HG03135 (cell line): ENCODE data around the gene CEACAM1.
"Not testable (repeated sequence)": the region's sequence is repeated elsewhere in the genome, so short reads cannot be mapped to it uniquely, and the experiment has no call there.

Experiments
- ATAC-seq: cut with Tn5 transposase; IDR thresholded peaks from one replicate; pipeline ENCODE4 v1.9.1; 2021; ENCODE audit warnings: mild to moderate bottlenecking, moderate library complexity; ENCODE audit not compliant: unreplicated experiment

CEACAM1 gene

DNA sequence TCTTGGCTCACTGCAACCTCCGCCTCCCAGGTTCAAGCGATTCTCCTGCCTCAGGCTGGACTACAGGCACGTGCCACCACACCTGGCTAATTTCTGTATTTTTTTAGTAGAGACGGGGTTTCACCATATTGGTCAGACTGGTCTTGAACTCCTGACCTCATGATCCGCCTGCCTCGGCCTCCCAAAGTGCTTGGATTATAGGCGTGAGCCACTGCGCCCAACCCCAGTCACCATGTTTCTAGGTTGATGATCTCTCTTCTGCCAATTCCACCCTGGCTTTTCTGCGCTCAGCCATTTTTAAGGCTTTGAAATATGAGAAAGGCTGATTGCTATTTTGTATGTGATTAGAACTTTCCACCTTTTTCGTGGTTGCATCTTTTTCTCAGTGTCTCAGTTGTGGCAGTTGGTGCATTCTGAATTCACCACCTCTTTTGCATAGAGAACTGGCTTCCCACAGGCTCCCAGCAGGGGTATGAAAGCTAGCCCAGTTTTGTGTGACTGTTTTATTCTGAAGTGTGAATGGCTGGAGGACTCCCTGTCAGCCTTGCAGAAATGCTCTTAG lies 15.5 kb downstream of the CEACAM1 start:
- ATAC-seq = peak; percentile 56

DNA sequence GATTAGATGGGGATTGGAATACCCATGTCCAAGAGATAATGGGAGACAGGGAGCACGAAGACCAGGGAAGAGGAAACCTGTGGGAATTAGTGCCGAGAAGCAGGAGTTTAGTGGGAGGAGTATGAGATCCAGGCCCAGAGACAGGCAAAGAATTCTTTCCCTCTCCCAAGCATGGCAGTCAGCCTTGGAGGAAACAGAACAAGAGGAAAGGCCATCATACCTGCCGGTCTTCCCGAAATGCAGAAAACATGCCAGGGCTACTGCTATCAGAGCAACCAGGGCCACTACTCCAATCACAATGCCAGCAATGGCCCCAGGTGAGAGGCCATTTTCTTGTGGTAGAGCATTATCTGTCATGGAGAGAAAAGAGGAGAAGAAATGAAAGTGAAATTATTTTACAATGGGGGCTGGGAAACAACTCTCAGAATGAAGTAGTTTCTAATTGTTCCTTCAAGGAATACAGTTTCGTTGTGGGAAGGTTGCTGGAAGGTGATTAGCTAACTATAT lies 16.1 kb downstream of the CEACAM1 start:
- no peak for ATAC-seq

DNA sequence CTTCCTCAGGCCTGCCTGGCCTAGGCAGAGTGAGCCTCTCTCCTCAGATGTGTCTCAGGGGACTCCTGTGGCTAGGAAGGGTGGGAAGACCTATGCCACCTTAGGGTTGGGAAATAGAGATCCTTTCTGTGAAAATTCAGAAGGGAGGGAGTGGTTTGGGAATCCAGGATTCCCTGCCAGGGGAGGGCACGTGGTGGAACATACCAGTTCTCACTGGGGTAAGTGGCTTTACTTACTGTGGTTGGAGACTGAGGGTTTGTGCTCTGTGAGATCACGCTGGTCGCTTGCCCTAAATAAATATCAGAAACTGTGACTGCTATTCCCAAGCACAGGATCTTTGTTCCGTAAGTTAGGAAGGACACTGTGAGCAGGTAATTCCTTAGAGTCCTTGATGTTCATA lies 16.9 kb downstream of the CEACAM1 start:
- no peak for ATAC-seq

DNA sequence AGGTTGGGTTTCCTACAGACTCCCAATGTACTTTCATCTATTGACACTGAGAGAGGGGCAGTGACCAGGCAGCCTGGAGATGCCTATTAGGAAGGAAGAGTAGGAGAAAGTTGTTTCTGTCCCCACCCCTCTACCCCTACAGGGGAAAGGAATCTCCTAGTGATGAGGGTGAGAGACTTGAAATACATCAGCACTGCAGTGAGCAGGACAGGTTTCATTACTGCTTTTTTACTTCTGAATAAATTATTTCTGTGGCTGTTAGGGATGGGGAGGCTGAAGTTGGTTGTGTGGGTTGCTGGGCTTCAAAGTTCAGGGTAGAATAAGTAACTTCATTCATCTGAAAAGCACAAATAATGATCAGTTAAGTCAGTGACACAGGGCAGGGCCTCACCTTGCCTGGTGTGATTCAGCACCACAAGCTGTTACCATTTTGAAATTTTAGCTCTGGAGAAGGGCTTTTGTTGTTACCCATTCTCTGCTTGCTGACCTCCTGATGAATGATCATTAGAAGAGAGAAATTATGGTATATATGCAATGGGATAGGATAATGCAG lies 19.3 kb downstream of the CEACAM1 start:
- ATAC-seq = no peak

DNA sequence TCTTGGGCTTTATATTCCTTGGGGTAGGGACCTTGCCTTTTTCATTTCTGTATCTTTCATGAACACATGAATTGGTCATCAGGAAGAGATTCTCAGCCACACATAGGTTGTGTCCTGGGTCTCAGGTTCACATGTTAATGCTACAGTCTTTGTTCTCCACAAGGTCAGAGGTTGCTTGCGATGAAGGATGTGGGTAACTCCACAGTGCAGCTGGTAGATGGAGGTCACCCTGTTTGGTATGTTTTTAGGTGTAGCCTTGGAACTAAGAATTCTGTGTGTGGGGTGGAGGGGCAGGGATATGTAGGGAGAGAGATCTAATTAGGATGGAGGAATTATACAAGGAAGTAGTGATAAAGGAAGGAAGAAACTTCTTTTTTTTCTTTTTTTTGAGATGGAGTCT lies 23.2 kb downstream of the CEACAM1 start:
- ATAC-seq = no peak

DNA sequence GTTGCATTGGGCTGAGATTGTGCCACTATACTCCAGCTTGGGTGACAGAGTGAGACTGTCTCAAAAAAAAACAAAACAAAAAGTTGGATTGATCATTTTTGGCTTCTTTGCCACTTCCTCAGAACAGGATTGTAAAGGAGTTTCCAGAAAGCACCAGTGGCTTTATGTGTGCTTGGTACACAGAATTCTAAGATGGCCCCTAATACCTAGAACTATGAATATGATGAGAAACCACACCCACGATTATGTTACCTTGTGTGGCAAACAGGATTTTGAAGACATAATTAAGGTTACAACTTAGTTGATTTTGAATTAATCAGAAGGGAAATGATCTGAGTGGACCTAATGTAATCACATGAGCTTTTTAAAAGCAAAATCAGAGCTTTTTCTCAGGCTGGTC lies 26.5 kb downstream of the CEACAM1 start:
- ATAC-seq = no peak

DNA sequence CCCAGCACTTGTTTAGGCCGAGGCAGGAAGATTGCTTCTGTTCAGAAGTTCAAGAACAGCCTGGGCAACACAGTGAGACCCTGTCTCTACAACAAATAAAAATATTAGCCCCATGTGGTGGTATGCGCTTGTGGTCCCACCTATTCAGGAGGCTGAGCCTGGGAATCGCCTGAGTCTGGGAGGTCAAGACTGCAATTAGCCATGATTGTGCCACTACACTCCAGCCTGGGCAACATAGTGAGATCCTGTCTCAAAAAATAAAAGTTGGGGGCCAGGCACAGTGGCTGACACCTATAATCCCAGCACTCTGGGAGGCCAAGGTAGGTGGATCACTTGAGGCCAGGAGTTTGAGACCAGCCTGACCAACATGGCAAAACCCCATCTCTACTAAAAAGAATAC lies 27.0 kb downstream of the CEACAM1 start:
- not testable (repeated sequence) for ATAC-seq

DNA sequence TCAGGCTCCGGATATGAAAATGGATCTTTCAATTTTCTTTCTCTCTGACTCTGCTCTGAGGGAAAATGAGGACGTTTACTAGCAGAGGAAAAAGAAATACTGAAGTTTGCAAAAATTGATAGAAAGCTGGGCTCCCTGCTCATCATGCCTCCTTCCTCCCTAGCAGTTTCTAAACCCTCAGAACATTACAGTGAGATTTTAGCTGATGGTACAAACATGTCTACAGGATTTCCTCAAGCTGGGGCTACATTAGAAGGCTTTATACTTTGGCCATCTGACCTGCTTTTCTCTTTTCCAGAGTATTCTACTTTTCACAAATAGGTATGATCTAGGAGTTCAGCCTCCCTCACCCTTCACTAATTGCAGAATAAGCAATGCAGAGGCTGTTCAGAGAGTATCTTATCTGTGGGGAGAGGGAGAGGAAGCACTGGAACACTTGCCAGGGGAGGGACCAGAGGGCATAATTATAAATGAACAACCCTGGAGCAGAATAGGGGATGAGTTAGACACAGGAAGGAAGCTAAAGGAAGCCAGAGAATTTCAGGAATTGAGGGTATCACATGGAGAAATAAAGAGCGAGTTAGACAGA lies 30.0 kb downstream of the CEACAM1 start:
- no peak for ATAC-seq

DNA sequence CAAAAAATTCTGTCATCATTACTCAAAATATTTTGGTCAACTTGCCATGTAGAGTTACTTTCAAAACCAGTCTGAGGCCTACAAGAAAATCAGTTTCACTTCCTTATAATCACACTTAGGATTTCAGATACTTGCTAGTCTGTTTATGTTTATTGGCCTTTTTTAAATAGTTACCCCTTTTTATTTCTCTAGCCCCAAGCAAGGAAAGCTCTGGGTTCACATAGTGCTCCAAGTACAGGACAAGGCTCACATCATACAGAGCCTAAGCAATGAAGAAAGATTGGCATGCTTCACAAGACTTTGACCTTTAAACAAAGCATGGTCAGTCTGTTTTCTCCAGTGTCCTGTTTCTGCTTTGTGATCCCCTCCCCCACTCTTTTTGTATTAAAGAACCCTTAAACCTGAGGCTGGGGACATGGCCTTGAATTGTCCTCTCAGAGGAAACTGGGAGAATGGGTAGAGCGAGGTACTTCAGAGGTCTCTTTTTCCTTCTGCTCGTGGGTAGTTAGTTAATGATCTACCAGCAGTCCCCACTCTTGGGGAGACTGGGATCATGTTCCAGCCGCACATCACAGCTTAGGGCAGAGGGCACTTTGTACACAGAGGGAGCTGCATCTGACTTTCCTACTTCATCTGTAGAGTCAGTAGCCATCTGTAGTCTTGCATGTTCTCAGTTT lies 30.7 kb downstream of the CEACAM1 start:
- ATAC-seq = peak; percentile 78

DNA sequence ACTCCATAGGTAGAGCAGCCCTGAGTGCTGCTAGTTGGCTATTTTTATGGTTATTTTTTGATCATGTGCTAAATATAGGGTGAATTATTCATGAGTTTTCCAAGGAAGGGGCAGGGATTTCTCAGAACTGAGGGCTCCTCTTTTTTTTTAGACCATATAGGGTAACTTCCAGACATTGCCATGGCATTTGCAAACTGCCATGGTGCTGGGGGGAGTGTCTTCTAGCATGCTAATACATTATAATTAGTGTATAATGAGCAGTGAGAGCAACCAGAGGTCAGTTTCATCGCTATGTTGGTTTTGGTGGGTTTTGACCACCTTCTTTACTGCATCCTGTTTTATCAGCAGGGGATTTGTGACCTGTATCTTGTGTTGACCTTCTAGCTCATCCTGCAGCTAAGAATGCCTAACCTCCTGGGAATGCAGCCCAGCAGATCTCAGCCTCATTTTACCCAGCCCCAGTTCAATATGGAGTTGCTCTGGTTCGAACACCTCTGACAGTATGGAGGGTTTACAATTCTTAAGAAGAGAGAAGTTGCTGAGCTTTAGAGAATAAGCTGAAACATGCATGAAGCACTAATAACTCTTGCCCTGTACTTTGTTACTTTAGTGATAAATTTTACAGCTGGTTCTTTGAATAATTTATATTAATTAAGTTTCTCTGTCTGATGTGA lies 31.7 kb downstream of the CEACAM1 start:
- ATAC-seq = no peak

DNA sequence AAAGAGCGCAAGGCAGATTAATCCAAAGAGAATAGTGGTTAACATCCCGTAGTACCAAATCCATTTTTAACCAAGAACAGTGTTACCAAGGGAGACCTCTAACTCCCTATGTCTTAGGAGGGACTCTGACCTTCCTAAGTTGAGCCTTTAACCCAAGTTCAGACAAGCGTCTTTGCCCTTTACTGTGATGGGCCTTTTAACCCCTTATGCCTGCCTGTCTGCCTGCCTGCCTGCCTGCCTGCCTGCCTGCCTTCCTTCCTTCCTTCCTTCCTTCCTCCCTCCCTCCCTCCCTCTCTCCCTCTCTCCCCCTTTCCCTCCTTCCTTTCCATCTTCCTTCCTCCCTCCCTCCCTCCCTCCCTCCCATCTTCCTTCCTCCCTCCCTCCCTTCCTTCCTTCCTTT lies 32.6 kb downstream of the CEACAM1 start:
- no peak for ATAC-seq

DNA sequence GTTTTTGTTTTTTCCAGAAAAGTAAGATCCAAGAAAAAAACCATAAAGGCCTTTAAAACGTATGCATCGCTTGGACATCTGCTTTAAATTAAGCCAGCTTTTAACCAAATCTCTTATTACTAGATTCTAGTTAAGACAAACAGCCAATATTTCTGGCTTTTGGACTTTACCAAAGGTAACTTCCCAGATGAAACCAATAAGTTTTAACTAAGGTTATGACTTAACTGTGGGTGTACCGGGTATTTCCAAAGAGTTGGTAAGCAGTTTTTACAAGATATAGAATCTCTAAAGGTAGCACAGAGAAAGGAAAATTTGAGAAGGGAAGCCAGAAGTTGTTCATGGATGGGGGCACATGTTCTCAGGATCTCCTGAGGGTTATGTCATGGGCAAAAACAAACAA lies 34.0 kb downstream of the CEACAM1 start:
- ATAC-seq = no peak

DNA sequence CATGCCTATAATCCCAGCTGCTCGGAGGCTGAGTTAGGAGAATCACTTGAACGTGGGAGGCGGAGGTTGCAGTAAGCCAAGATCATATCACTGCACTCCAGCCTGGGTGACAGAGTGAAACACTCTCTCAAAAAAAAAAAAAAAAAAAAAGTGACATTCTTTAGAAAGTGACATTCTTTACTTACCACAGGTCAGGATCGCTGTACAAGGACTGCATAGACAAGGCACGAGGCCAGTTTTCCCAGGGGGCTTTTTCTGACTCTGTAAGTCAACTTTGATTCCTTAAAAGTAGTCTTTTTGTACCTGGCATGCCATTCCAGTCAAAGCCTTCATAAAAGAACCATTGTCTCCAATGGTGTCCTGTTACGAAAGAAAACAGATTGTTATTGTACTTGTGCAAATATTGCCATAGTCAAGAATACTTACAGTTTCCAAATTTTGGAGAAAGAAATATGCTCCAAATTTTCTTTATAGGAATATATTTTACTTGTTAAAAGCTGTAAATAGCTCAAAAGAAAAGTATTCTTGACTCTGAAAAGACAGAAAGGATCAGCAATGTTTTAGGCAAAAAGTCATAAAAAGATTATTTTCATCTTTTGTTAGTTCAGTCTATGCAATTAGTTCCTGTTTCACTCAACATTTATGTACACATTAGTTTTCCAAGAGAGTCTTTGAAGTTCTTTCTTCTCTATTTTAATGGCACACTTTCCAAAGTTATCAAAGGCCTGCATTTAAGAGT lies 39.3 kb downstream of the CEACAM1 start:
- no peak for ATAC-seq

DNA sequence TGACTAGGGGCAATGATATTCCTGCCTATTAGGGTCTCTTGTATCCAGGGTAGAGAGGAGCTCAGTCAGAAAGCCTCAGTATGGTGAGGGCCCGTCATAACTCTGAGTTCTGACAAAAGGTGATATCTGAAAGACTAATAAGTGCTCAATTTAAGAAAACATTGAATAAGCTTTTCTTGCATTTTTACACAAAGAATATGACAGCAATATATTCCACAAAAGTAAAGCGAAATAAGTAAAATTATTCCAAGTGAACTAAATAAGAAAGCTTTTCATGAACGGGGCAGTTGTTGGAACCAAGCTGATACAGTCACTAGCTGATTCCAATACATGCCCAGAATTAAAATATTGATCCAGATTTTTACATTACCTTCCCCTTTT lies 40.5 kb downstream of the CEACAM1 start:
- no peak for ATAC-seq

DNA sequence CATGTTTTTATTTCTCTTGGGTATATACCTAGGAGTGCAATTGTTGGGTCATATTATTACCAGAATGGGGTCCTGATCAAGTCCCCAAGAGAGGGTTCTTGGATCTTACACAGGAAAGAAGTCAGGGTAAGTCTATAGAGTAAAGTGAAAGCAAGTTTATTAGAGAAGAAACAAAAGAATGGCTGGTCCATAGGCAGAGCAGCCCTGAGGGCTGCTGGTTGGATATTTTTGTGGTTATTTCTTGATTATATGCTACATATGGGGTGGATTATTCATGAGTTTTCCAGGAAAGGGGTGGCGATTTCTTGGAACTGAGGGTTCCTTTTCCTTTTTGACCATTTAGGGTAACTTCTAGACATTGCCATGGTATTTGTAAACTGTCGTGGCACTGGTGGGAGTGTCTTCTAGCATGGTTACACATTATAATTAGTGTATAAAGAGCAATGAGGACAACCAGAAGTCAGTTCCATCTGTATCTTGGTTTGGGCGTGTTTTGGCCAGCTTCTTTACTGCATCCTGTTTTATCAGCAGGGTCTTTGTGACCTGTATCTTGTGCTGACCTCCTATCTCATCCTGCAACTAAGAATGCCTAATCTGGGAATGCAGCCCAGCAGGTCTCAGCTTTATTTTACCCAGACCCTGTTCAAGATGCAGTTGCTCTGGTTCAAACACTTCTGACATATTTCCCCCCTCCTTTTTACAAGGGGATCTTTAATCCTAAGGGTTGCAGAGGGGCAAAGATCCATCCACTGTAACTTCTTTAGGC lies 41.1 kb downstream of the CEACAM1 start:
- ATAC-seq = no peak

DNA sequence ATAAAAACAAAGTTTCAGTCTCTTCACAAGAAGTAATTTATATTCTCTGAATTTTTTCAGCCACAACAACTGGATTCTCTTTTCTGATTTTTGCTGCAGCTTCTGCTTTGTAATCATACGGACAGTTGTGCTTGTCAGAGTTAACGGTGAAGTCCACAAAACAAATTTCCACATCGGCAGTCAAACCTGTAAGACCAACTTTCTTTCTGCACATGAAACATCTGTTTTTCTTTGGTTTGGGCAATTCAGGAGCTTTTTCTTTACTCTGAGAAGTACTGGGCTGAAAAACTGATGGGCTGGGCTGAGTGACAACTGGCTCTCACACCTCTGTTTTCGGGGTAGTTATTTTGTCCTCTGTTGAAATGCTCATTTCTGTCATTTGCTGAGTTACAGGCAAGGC lies 43.2 kb downstream of the CEACAM1 start:
- not testable (repeated sequence) for ATAC-seq

DNA sequence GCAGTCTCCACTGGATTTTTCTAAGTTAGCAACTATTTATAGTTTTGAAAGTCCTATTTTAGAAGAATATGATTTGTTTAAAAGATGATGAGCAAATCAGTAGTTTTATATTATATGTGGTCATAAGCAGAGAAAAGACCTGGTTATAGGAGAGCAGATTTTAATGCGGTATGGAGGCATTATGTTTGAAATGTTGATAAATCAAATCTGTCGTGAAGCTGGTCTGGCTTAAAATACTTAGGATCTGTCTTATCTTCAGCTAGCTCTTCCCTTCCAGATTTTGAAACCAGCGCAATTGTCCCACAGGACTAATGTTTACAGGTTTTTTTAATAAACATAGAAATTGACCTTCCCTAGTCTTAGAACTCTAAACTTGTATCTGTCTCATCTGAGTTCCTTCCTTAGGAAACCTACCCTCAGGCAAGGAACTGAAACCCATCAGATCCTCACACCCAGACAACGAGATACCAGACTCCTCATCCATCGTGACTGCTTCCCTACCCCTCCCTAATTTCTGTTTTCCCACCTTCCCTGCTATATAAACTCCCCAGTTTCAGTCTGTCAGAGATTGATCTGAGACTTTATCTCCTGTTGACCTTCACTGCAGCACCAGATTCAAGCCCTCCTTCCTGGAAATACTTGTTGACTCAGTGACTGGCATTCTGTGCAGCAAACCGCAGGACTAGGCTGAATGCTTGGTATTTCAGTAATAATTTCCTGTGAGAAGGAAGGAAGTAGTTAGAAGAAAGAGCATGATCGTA lies 47.8 kb downstream of the CEACAM1 start:
- ATAC-seq = no peak

DNA sequence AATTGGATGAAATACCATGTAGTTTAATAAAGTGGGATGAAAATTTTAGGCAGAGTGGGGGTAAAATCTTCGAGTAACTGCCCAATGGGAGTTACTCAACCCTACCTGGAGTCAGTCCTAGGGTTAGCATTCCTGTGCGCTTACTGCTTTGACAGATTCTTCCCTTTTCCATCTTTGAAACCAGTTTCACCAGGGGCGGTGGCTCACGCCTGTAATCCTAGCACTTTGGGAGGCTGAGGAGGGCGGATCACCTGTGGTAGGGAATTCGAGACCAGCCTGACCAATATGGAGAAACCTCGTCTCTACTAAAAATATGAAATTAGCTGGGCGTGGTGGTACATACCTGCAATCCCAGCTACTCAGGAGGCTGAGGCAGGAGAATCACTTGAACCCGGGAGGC lies 48.5 kb downstream of the CEACAM1 start:
- no peak for ATAC-seq

DNA sequence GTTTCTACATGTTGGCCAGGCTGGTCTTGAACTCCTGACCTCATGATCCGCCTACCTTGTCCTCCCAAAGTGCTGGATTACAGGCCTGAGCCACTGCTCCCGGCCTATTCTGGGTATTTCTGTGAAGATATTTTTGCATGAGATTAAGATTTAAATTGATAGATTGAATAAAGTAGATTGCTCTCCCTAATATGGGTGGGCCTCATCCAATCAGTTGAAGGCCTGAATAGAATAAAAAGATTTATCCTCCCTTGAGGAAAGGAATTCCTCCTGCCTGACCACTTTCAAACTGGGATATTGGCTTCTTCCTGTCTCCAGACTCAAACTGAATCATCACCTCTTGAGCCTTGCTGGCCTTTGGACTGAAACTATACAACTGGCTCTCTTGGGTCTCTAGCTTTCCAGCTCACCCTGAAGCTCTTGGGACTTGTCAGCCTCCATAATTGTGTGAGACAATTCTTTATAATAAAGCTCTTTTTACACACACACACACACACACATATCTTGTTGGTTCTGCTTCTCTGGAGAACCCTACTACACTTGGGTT lies 49.4 kb downstream of the CEACAM1 start:
- ATAC-seq = no peak
